ENCODE measurements around the gene RASL12.

DNA sequence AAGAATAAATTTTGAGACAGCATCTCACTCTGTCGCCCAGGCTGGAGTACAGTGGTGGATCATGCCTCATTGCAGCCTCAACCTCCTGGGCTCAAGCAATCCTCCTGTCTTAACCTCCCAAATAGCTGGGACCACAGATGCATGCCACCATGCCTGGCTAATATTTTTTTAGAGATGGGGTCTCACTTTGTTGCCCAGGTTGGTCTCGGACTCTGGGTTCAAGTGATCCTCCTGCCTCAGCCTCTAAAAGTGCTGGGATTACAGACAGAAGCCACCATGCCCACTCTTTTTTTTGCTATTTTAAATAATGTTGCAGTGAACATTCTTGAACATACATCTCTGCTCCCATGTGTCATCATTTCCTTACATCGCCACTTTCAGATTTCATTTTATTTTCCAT, 29.4 kb downstream of the RASL12 start:
- TF ChIP-seq, protein P1, sequence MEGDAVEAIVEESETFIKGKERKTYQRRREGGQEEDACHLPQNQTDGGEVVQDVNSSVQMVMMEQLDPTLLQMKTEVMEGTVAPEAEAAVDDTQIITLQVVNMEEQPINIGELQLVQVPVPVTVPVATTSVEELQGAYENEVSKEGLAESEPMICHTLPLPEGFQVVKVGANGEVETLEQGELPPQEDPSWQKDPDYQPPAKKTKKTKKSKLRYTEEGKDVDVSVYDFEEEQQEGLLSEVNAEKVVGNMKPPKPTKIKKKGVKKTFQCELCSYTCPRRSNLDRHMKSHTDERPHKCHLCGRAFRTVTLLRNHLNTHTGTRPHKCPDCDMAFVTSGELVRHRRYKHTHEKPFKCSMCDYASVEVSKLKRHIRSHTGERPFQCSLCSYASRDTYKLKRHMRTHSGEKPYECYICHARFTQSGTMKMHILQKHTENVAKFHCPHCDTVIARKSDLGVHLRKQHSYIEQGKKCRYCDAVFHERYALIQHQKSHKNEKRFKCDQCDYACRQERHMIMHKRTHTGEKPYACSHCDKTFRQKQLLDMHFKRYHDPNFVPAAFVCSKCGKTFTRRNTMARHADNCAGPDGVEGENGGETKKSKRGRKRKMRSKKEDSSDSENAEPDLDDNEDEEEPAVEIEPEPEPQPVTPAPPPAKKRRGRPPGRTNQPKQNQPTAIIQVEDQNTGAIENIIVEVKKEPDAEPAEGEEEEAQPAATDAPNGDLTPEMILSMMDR (IDR thresholded peaks at IDR 0.05), result no peak
- TF ChIP-seq POLR2A (IDR thresholded peaks at IDR 0.05) (no peak), POLR2AphosphoS5 (IDR thresholded peaks at IDR 0.05) (no peak)
